ENCODE data around the gene RAP2B. TPM values are rescaled to one million over a fixed set of nuclear protein-coding genes. Genes with fewer than 3 reads are reported as not detected.

Gene RAP2B
- total and polyA plus RNA-seq, 2 of the 13 experiments (the other 11 are each of a cell fraction or from before 2014, with no cell fraction given) = 6.4 to 7.1 TPM

GRCh38 chr3:153161714-153162512, at the start of gene RAP2B (continued):
- TF ChIP-seq SMARCE1 (IDR thresholded peaks at IDR 0.05; ENCODE audit: borderline replicate concordance) = no peak
- TF ChIP-seq MXI1 (IDR thresholded peaks at IDR 0.05; ENCODE audit: borderline replicate concordance, low read depth, low read length) = peak; percentile 68; the same call in 1 of the 3 replicates
- 0 out of 2 replicates have a peak, but pooled peaks have one; percentile 11 for TF ChIP-seq RXRA (CRISPR knock-in tag; IDR thresholded peaks at IDR 0.05)
- TF ChIP-seq PRDM10 (CRISPR knock-in tag; IDR thresholded peaks at IDR 0.05; ENCODE audit: low read depth) = no peak
- TF ChIP-seq ZNF574 (CRISPR knock-in tag; IDR thresholded peaks at IDR 0.05) = peak; percentile 85
- TF ChIP-seq ARHGAP35 (CRISPR knock-in tag; IDR thresholded peaks at IDR 0.05; ENCODE audit: borderline replicate concordance) = no peak; the same call in none of the 2 replicates
- TF ChIP-seq KLF16 (CRISPR knock-in tag; IDR thresholded peaks at IDR 0.05) = peak; percentile 89 to 90
- TF ChIP-seq E2F5 (CRISPR knock-in tag; conservative IDR thresholded peaks at IDR 0.05) = peak; percentile 49; the same call in 1 of the 2 replicates
- no peak for TF ChIP-seq IKZF1 (IDR thresholded peaks at IDR 0.05)
- no peak for TF ChIP-seq NFATC3 (CRISPR knock-in tag; IDR thresholded peaks at IDR 0.05)
- no peak; the same call in 1 of the 2 replicates for TF ChIP-seq GFI1 (CRISPR knock-in tag; IDR thresholded peaks at IDR 0.05; ENCODE audit: borderline replicate concordance)
- TF ChIP-seq ZNF503 (CRISPR knock-in tag; IDR thresholded peaks at IDR 0.05) = no peak
- 0 out of 2 replicates have a peak, but pooled peaks have one; percentile 44 for TF ChIP-seq ZNF713 (CRISPR knock-in tag; IDR thresholded peaks at IDR 0.05)
- no peak for TF ChIP-seq ZNF781 (CRISPR knock-in tag; IDR thresholded peaks at IDR 0.05; ENCODE audit: borderline replicate concordance, not compliant biosample characterization)
- TF ChIP-seq SOX6 (IDR thresholded peaks at IDR 0.05) = no peak
- peak; percentile 54 for TF ChIP-seq SOX6 (CRISPR knock-in tag; IDR thresholded peaks at IDR 0.05)
- TF ChIP-seq ATRX (CRISPR knock-in tag; IDR thresholded peaks at IDR 0.05; ENCODE audit: borderline replicate concordance) = no peak
- TF ChIP-seq ZNF121 (CRISPR knock-in tag; IDR thresholded peaks at IDR 0.05) = peak; percentile 13; the same call in 1 of the 2 replicates
- TF ChIP-seq ZSCAN22 (CRISPR knock-in tag; IDR thresholded peaks at IDR 0.05) = no peak
